HG03060 (cell line): ENCODE data around the gene GNAI2.
"Not testable (repeated sequence)": the region's sequence is repeated elsewhere in the genome, so short reads cannot be mapped to it uniquely, and the experiment has no call there.

Source experiments
- ATAC-seq: cut with Tn5 transposase; IDR thresholded peaks from one replicate; pipeline ENCODE4 v1.9.1; 2021; ENCODE audit warnings: low read depth, moderate number of reproducible peaks; ENCODE audit not compliant: unreplicated experiment

The GNAI2 gene

GRCh38 chr3:50203809-50204803, 31.9 kb upstream of the GNAI2 start:
- ATAC-seq: no peak

GRCh38 chr3:50204804-50205412, 31.1 kb upstream of the GNAI2 start, which contains the start of gene SLC38A3:
Gene SLC38A3, plus strand, starts transcription at chr3:50205271. Its CDS starts 8,929 bp downstream, at chr3:50214200.
- ATAC-seq: no peak

- no peak for ATAC-seq
These were observed 30.4 kb upstream of the GNAI2 start for GRCh38 chr3:50205413-50206276.

- no peak for ATAC-seq
These were observed 28.5 kb upstream of the GNAI2 start for GRCh38 chr3:50207359-50208042.

- ATAC-seq: no peak
These were observed 27.2 kb upstream of the GNAI2 start for GRCh38 chr3:50208677-50209344.

DNA sequence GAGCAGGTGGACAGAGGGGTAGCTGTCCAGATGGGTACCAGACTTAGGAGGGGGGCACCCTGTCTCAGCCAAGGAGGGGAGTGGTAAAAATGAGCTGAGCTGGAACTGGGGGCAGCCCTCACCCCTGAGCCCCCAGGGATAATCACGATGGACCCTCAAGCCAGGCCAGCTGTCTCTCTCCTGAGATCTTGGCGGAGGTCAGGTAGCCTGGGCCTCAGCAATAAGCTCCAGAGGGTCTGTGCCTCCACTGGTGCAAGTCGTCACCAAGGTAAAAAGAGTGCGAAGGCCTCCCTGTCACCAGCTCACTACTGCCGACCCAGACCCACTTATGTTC, 25.9 kb upstream of the GNAI2 start:
- no peak for ATAC-seq

GRCh38 chr3:50210510-50211367, 25.3 kb upstream of the GNAI2 start:
- no peak for ATAC-seq

- not testable (repeated sequence) for ATAC-seq
These were observed 24.7 kb upstream of the GNAI2 start for GRCh38 chr3:50211368-50211717.

- ATAC-seq: no peak
These were observed 24.1 kb upstream of the GNAI2 start for GRCh38 chr3:50211930-50212329.

- no peak for ATAC-seq
These were observed 23.5 kb upstream of the GNAI2 start for GRCh38 chr3:50212502-50212901.

- ATAC-seq: no peak
These were observed 23.0 kb upstream of the GNAI2 start for GRCh38 chr3:50212971-50213370.

DNA sequence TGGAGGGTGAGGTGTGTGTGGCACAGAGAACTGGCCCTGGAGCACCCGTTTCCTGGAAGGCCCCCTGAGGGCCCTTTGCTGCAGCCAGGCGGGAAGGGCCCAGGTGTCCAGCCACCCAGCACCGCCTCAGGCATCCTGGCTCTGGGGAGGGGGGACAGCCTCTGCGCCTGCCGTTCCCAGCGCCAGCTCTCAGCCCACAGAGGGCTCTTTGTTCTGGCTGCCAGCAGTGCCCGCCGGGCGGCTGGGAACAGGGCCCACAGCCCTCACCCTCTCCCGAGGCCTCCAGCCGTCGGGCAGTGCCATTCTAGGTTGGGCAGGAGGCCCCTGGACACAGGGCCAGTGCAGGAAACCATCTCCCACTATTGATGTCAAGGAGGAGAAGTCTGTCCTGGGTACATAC, 22.6 kb upstream of the GNAI2 start:
- ATAC-seq: no peak

GRCh38 chr3:50214824-50215223, 21.2 kb upstream of the GNAI2 start:
- no peak for ATAC-seq

- ATAC-seq: no peak
These were observed 20.5 kb upstream of the GNAI2 start for GRCh38 chr3:50215529-50215928.

GRCh38 chr3:50217681-50218080, 18.3 kb upstream of the GNAI2 start:
- ATAC-seq: no peak

DNA sequence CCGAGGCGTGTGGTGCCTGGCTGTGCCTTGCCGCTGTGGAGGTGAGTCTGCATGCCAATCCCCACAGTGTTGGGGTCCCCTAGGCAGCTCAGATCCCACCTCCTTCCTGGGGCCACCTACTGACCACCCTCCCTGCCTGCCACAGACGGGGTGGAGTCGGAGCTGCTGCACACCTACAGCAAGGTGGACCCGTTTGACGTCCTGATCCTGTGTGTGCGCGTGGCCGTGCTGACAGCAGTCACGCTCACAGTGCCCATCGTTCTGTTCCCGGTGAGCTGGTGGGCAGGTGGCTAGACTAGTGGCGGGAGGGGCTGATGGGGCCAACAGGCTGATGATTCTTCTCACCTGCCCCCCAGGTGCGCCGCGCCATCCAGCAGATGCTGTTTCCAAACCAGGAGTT, 17.6 kb upstream of the GNAI2 start:
- ATAC-seq: no peak

DNA sequence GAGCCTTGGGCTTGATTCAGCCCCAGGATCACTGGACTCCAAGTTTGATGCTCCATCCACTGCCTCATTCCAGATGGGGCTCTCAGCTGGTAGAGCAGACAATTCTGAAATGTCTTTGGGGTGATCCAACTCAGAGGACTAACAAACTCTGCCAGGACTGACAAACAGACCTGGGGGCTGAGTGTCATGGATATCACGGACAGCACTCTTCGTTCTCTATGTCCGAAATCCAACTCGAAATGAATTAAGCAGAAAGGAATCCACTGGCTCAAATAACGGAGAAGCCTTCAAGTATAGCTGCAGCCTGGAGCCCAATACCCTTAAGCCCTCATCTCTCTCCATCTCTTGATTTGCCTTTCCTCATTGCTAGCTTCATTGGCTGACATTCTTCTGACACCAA, 16.7 kb upstream of the GNAI2 start:
- no peak for ATAC-seq

GRCh38 chr3:50220109-50220508, 15.9 kb upstream of the GNAI2 start:
- no peak for ATAC-seq

DNA sequence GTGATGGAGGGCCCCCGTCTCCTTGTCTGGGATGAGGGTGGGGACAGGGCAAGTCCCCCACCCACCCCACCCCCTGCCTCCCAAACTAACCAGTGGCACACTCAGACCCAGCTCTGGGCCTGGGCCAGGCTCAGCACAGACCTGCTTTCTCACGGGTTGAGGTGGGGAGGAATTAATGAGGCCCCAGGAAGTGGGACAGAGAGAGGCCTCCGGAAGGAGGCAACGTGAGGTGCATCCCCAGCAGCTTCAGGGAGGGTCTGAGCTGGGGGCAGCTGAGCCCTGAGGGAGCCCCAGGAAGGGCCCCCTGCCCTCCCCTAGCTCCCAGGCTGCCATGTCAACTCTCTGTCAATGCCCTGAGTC, 15.0 kb upstream of the GNAI2 start:
- ATAC-seq: no peak
